Activated CD4-positive, alpha-beta T cell treated with anti-CD3 and anti-CD28 coated beads, Interleukin-2, amount 50 U/mL, for 4 hours (primary cell): ENCODE data around the gene MAML2.
"Not testable (repeated sequence)": the region's sequence is repeated elsewhere in the genome, so short reads cannot be mapped to it uniquely, and the experiment has no call there.

Source experiments
- DNase-seq, 2 experiments: peaks; one replicate each; pipeline ENCODE4 v3.0.0-alpha.2; 2020

The MAML2 gene

GRCh38 chr11:96288915-96289314 lies 54.1 kb downstream of the MAML2 start:
- DNase-seq: no peak

GRCh38 chr11:96287822-96288439 lies 55.1 kb downstream of the MAML2 start:
- DNase-seq: no peak

GRCh38 chr11:96285985-96286384 lies 57.0 kb downstream of the MAML2 start:
- not testable (repeated sequence) for DNase-seq

- no peak for DNase-seq
Measured at GRCh38 chr11:96284917-96285316, 58.1 kb downstream of the MAML2 start.

GRCh38 chr11:96284401-96284800 lies 58.6 kb downstream of the MAML2 start:
- DNase-seq: no peak

- DNase-seq: no peak
Measured at GRCh38 chr11:96282625-96283220, 60.3 kb downstream of the MAML2 start.

GRCh38 chr11:96280444-96280843 lies 62.6 kb downstream of the MAML2 start:
- DNase-seq: no peak

- DNase-seq: no peak
Measured at GRCh38 chr11:96279896-96280290, 63.1 kb downstream of the MAML2 start.

- no peak for DNase-seq
Measured at GRCh38 chr11:96279018-96279895, 63.7 kb downstream of the MAML2 start.

- DNase-seq: no peak
Measured at GRCh38 chr11:96278039-96278897, 64.7 kb downstream of the MAML2 start.

- no peak for DNase-seq
Measured at GRCh38 chr11:96277696-96278038, 65.3 kb downstream of the MAML2 start.

- DNase-seq: no peak
Measured at GRCh38 chr11:96276836-96277235, 66.2 kb downstream of the MAML2 start.

- no peak for DNase-seq
Measured at GRCh38 chr11:96275801-96276594, 67.0 kb downstream of the MAML2 start.

GRCh38 chr11:96273507-96273906 lies 69.5 kb downstream of the MAML2 start:
- DNase-seq: no peak

- DNase-seq: no peak
Measured at GRCh38 chr11:96272529-96273222, 70.3 kb downstream of the MAML2 start.

GRCh38 chr11:96271777-96272176 lies 71.2 kb downstream of the MAML2 start:
- no peak for DNase-seq

- not testable (repeated sequence) for DNase-seq
Measured at GRCh38 chr11:96271352-96271751, 71.6 kb downstream of the MAML2 start.

GRCh38 chr11:96268527-96268926 lies 74.5 kb downstream of the MAML2 start:
- not testable (repeated sequence) for DNase-seq

GRCh38 chr11:96267496-96268032 lies 75.4 kb downstream of the MAML2 start:
- peak; percentile 34 to 47 for DNase-seq

- no peak for DNase-seq
Measured at GRCh38 chr11:96267001-96267495, 75.9 kb downstream of the MAML2 start.

GRCh38 chr11:96265972-96266371 lies 77.0 kb downstream of the MAML2 start:
- DNase-seq: no peak
